GM18502 (cell line): ENCODE measurements around the gene SCNN1A.

ENCODE experiments used
- ATAC-seq: cut with Tn5 transposase; IDR thresholded peaks from one replicate; pipeline ENCODE4 v1.9.1; 2021; ENCODE audit warnings: mild to moderate bottlenecking; ENCODE audit not compliant: unreplicated experiment, poor library complexity

The SCNN1A gene

GRCh38 chr12:6375269-6376078 is at the start of gene SCNN1A:
Gene SCNN1A, minus strand, starts transcription at chr12:6375563. Its CDS starts 780 bp downstream, at chr12:6374783.
- ATAC-seq: no peak

- ATAC-seq: no peak
Measured at GRCh38 chr12:6424866-6425265, 49.5 kb upstream of the SCNN1A start.

GRCh38 chr12:6424008-6424347 is 48.6 kb upstream of the SCNN1A start:
- ATAC-seq: no peak

- ATAC-seq: peak; percentile 55
Measured at GRCh38 chr12:6423267-6424007, 48.1 kb upstream of the SCNN1A start.

- no peak for ATAC-seq
Measured at GRCh38 chr12:6420364-6420763, 45.0 kb upstream of the SCNN1A start.

- no peak for ATAC-seq
Measured at GRCh38 chr12:6418796-6419195, 43.4 kb upstream of the SCNN1A start.

GRCh38 chr12:6416596-6416995 is 41.2 kb upstream of the SCNN1A start:
- ATAC-seq: no peak

GRCh38 chr12:6407236-6407954 is 32.0 kb upstream of the SCNN1A start:
- ATAC-seq: no peak

- no peak for ATAC-seq
Measured at GRCh38 chr12:6405963-6406362, 30.6 kb upstream of the SCNN1A start.

GRCh38 chr12:6404390-6404789 is 29.0 kb upstream of the SCNN1A start:
- ATAC-seq: no peak

- no peak for ATAC-seq
Measured at GRCh38 chr12:6399884-6400644, 24.7 kb upstream of the SCNN1A start.

GRCh38 chr12:6396031-6396430 is 20.7 kb upstream of the SCNN1A start:
- ATAC-seq: no peak

GRCh38 chr12:6394398-6394797 is 19.0 kb upstream of the SCNN1A start:
- no peak for ATAC-seq

GRCh38 chr12:6393109-6393508 is 17.7 kb upstream of the SCNN1A start:
- no peak for ATAC-seq

GRCh38 chr12:6392504-6392903 is 17.1 kb upstream of the SCNN1A start:
- no peak for ATAC-seq

GRCh38 chr12:6391013-6391412 is 15.7 kb upstream of the SCNN1A start:
- ATAC-seq: no peak

- ATAC-seq: no peak
Measured at GRCh38 chr12:6390084-6390799, 14.9 kb upstream of the SCNN1A start.

- no peak for ATAC-seq
Measured at GRCh38 chr12:6387541-6387940, 12.2 kb upstream of the SCNN1A start.

GRCh38 chr12:6386491-6386890 is 11.1 kb upstream of the SCNN1A start:
- no peak for ATAC-seq

GRCh38 chr12:6386038-6386437 is 10.7 kb upstream of the SCNN1A start:
- no peak for ATAC-seq
